Mesothelial cell of epicardium (in vitro differentiated cells): ENCODE results near the gene FGF14. TPM values are rescaled to one million over a fixed set of nuclear protein-coding genes. Genes with fewer than 3 reads are reported as not detected.

Experiments
- DNase-seq, 2 experiments: peaks; one replicate each; pipeline ENCODE4 v3.0.0; 2021; ENCODE audit warnings: low spot score in 2 of 2; ENCODE audit not compliant: unreplicated experiment in 2 of 2
- H3K27ac Mint-ChIP-seq: 2 replicates; pipeline ENCODE4 v1.8.0; 2021; ENCODE audit warnings: mixed read lengths
- H3K27me3 Mint-ChIP-seq: 2 replicates; pipeline ENCODE4 v1.8.0; 2021; ENCODE audit warnings: low read depth, mixed read lengths
- H3K36me3 Mint-ChIP-seq: 2 replicates; pipeline ENCODE4 v1.8.0; 2021; ENCODE audit warnings: mixed read lengths
- H3K4me1 Mint-ChIP-seq: 2 replicates; pipeline ENCODE4 v1.8.0; 2021; ENCODE audit warnings: mixed read lengths
- H3K4me3 Mint-ChIP-seq: 2 replicates; pipeline ENCODE4 v1.8.0; 2021; ENCODE audit warnings: mild to moderate bottlenecking, moderate library complexity, mixed read lengths
- H3K9me3 Mint-ChIP-seq: 2 replicates; pipeline ENCODE4 v1.8.0; 2021; ENCODE audit warnings: mixed read lengths
- CTCF ChIP-seq: fragments of 200-600 bp; sonication (generic); IDR thresholded peaks from one replicate; pipeline ENCODE4 v1.5.0; 2021; ENCODE audit warnings: antibody characterized with exemption; ENCODE audit not compliant: unreplicated experiment
- total RNA-seq: library from RNA; stranded (reverse); gene quantifications from 3 replicates; pipeline ENCODE4 v1.2.1, GENCODE V29; 2021

The FGF14 gene
- total RNA-seq, 1 donor from 2014 or later: 0.02 TPM

- no peaks in the 10 kb centered on the region for H3K9me3 Mint-ChIP-seq
- TF ChIP-seq CTCF: no peak
These were observed 125.9 kb downstream of the FGF14 start for GRCh38 chr13:102275969-102276368.

GRCh38 chr13:102273111-102273510 is 128.7 kb downstream of the FGF14 start:
- Mint-ChIP-seq H3K4me3 (no peak overlapping the region), H3K27ac (no peak overlapping the region), H3K4me1 (peaks cover 2% of the 10 kb centered on the region), H3K36me3 (no peaks in the 10 kb centered on the region), H3K27me3 (peaks cover 18% of the 10 kb centered on the region), H3K9me3 (no peaks in the 10 kb centered on the region)
- no peak for DNase-seq
- no peak for TF ChIP-seq CTCF

More at GRCh38 chr13:102275969-102276368, 125.9 kb downstream of the FGF14 start:
- H3K4me3 Mint-ChIP-seq: no peak overlapping the region
- H3K36me3 Mint-ChIP-seq: no peaks in the 10 kb centered on the region
- DNase-seq: no peak
- peaks cover 2% of the 10 kb centered on the region for H3K4me1 Mint-ChIP-seq
- H3K27me3 Mint-ChIP-seq: peaks cover 21% of the 10 kb centered on the region
- H3K27ac Mint-ChIP-seq: no peak overlapping the region

GRCh38 chr13:102267191-102267590 is 134.7 kb downstream of the FGF14 start:
- Mint-ChIP-seq H3K27ac (no peak overlapping the region), H3K4me3 (no peak overlapping the region), H3K4me1 (no peaks in the 10 kb centered on the region)

GRCh38 chr13:102261809-102262208 is 140.0 kb downstream of the FGF14 start:
- H3K27ac Mint-ChIP-seq: no peak overlapping the region
- TF ChIP-seq CTCF: no peak
- peaks cover 5% of the 10 kb centered on the region for H3K9me3 Mint-ChIP-seq
- no peaks in the 10 kb centered on the region for H3K36me3 Mint-ChIP-seq
- H3K4me1 Mint-ChIP-seq: no peaks in the 10 kb centered on the region
- DNase-seq: no peak
- H3K4me3 Mint-ChIP-seq: no peak overlapping the region
- peaks cover 22% of the 10 kb centered on the region for H3K27me3 Mint-ChIP-seq

More at GRCh38 chr13:102267191-102267590, 134.7 kb downstream of the FGF14 start:
- Mint-ChIP-seq H3K27me3 (peaks cover 24% of the 10 kb centered on the region), H3K36me3 (no peaks in the 10 kb centered on the region), H3K9me3 (no peaks in the 10 kb centered on the region)
- DNase-seq: no peak
- TF ChIP-seq CTCF: no peak

- TF ChIP-seq CTCF: no peak
- peaks cover 5% of the 10 kb centered on the region for H3K9me3 Mint-ChIP-seq
- H3K36me3 Mint-ChIP-seq: no peaks in the 10 kb centered on the region
- H3K27ac Mint-ChIP-seq: no peak overlapping the region
- no peak overlapping the region for H3K4me3 Mint-ChIP-seq
- H3K4me1 Mint-ChIP-seq: no peaks in the 10 kb centered on the region
- no peak for DNase-seq
- H3K27me3 Mint-ChIP-seq: peaks cover 19% of the 10 kb centered on the region
These were observed 140.5 kb downstream of the FGF14 start for GRCh38 chr13:102261316-102261715.

- no peak for TF ChIP-seq CTCF
- no peaks in the 10 kb centered on the region for H3K36me3 Mint-ChIP-seq
- H3K27ac Mint-ChIP-seq: no peak overlapping the region
- H3K4me3 Mint-ChIP-seq: no peak overlapping the region
- H3K4me1 Mint-ChIP-seq: no peaks in the 10 kb centered on the region
- no peak for DNase-seq
- H3K9me3 Mint-ChIP-seq: peaks cover 5% of the 10 kb centered on the region
- H3K27me3 Mint-ChIP-seq: peaks cover 14% of the 10 kb centered on the region
These were observed 141.6 kb downstream of the FGF14 start for GRCh38 chr13:102260256-102260655.
